IMR-90 (cell line): ENCODE results near the gene FBXW5. TPM values are rescaled to one million over a fixed set of nuclear protein-coding genes. Genes with fewer than 3 reads are reported as not detected.

Experiments used
- ATAC-seq: fragments of 200-7000 bp; cut with Tn5 transposase; 2 replicates; pipeline ENCODE4 v1.9.1; 2020; ENCODE audit warnings: low read depth, mild to moderate bottlenecking, moderate library complexity
- BruUV-seq: library from RNA; stranded (reverse); fragments of 400-500 nt; replicated peaks from 2 replicates; lab custom pipeline; 2021; lab: Mats Ljungman, UMichigan
- CTCF ChIA-PET: fragments of 300-600 bp; formaldehyde crosslinking; extraction: SDS; loops from one replicate; lab custom pipeline; 2021; ENCODE audit warnings: antibody characterized with exemption; lab: Yijun Ruan, JAX
- POLR2A ChIA-PET: fragments of 300-600 bp; sonication (Branson Sonifier 250); formaldehyde crosslinking; loops from one replicate; lab custom pipeline; 2022; ENCODE audit warnings: antibody characterized with exemption; ENCODE audit not compliant: unreplicated experiment; lab: Charles Lee
- DNase-seq: peaks from one replicate; pipeline ENCODE4 v3.0.0; 2013
- H2AFZ ChIP-seq: replicated peaks from 2 replicates; pipeline ENCODE3; 2013; ENCODE audit warnings: low read length, mild to moderate bottlenecking; ENCODE audit not compliant: poor library complexity
- H2AK5ac ChIP-seq: 2 replicates; pipeline ENCODE4 v1.6.1; 2013; ENCODE audit warnings: low read depth, low read length, inconsistent platforms
- H2AK9ac ChIP-seq: replicated peaks from 2 replicates; pipeline ENCODE3; 2013; ENCODE audit warnings: mild to moderate bottlenecking, low read depth, low read length, moderate library complexity; ENCODE audit not compliant: poor library complexity
- H2BK120ac ChIP-seq: 2 replicates; pipeline ENCODE4 v1.6.1; 2013; ENCODE audit warnings: low read depth, low read length, inconsistent platforms
- H2BK15ac ChIP-seq: 3 replicates; pipeline ENCODE4 v1.6.1; 2013; ENCODE audit warnings: low read depth, low read length, inconsistent platforms
- H2BK20ac ChIP-seq: 2 replicates; pipeline ENCODE4 v1.6.1; 2013; ENCODE audit warnings: low read depth, mild to moderate bottlenecking, inconsistent platforms, low read length, moderate library complexity
- H2BK5ac ChIP-seq: 2 replicates; pipeline ENCODE4 v1.6.1; 2013; ENCODE audit warnings: mild to moderate bottlenecking, low read depth, low read length, inconsistent platforms; ENCODE audit not compliant: poor library complexity, severe bottlenecking
- H3K14ac ChIP-seq: replicated peaks from 2 replicates; pipeline ENCODE4 v1.6.1; 2013; ENCODE audit warnings: low read depth, low read length, inconsistent platforms
- H3K18ac ChIP-seq: 2 replicates; pipeline ENCODE4 v1.6.1; 2013; ENCODE audit warnings: low read depth, low read length, control low read depth
- H3K23ac ChIP-seq: 2 replicates; pipeline ENCODE4 v1.6.1; 2013; ENCODE audit warnings: low read depth, low read length, inconsistent platforms
- H3K27ac ChIP-seq: 2 replicates; pipeline ENCODE4 v1.5.1; 2013; ENCODE audit warnings: mild to moderate bottlenecking, control low read depth, low read length; ENCODE audit not compliant: insufficient read depth
- H3K27me3 ChIP-seq: 2 replicates; pipeline ENCODE4 v1.6.1; 2013; ENCODE audit warnings: low read length; ENCODE audit not compliant: control insufficient read depth, insufficient read depth
- H3K36me3 ChIP-seq: 2 replicates; pipeline ENCODE4 v1.6.1; 2013; ENCODE audit warnings: low read length, mixed read lengths; ENCODE audit not compliant: control insufficient read depth, insufficient read depth
- H3K4ac ChIP-seq: 2 replicates; pipeline ENCODE4 v1.6.1; 2013; ENCODE audit warnings: low read depth, low read length, inconsistent platforms
- H3K4me1 ChIP-seq: 2 replicates; pipeline ENCODE4 v1.6.1; 2013; ENCODE audit warnings: low read length, mixed read lengths; ENCODE audit not compliant: control insufficient read depth, insufficient read depth
- H3K4me2 ChIP-seq: 2 replicates; pipeline ENCODE4 v1.6.1; 2013; ENCODE audit warnings: low read depth, mild to moderate bottlenecking, control low read depth, low read length, moderate library complexity
- H3K4me3 ChIP-seq: 2 replicates; pipeline ENCODE4 v1.5.1; 2013; ENCODE audit warnings: low read depth, mild to moderate bottlenecking, control low read depth, low read length, moderate library complexity; ENCODE audit not compliant: insufficient read depth
- H3K56ac ChIP-seq: 2 replicates; pipeline ENCODE4 v1.6.1; 2013; ENCODE audit warnings: low read length, inconsistent platforms; ENCODE audit not compliant: insufficient read depth; ENCODE audit errors: extremely low read depth
- H3K79me1 ChIP-seq, 2 experiments: 2 replicates each; pipeline ENCODE4 v1.6.1; 2013; ENCODE audit warnings: low read length in 2 of 2, inconsistent platforms in 1 of 2, low read depth in 1 of 2
- H3K9ac ChIP-seq: 2 replicates; pipeline ENCODE4 v1.6.1; 2013; ENCODE audit warnings: low read depth, low read length, control low read depth
- H3K9me1 ChIP-seq: 2 replicates; pipeline ENCODE4 v1.6.1; 2013; ENCODE audit warnings: low read length, inconsistent platforms; ENCODE audit not compliant: insufficient read depth
- H3K9me3 ChIP-seq: 2 replicates; pipeline ENCODE4 v1.6.1; 2013; ENCODE audit warnings: low read length; ENCODE audit not compliant: control insufficient read depth, insufficient read depth
- H4K20me1 ChIP-seq: 2 replicates; pipeline ENCODE4 v1.6.1; 2013; ENCODE audit warnings: low read length, inconsistent platforms; ENCODE audit not compliant: insufficient read depth
- H4K5ac ChIP-seq: 2 replicates; pipeline ENCODE4 v1.6.1; 2013; ENCODE audit warnings: mild to moderate bottlenecking, low read depth, low read length, control low read depth
- H4K8ac ChIP-seq, 2 experiments: 2 replicates each; pipeline ENCODE4 v1.6.1; 2013; ENCODE audit warnings: low read depth in 2 of 2, low read length in 2 of 2, control low read depth in 1 of 2, inconsistent platforms in 1 of 2
- H4K91ac ChIP-seq: 2 replicates; pipeline ENCODE4 v1.6.1; 2013; ENCODE audit warnings: low read depth, low read length, inconsistent platforms; ENCODE audit not compliant: insufficient read depth
- BHLHE40 ChIP-seq: fragments of 150-350 bp; IDR thresholded peaks from 2 replicates; pipeline ENCODE4 v1.6.1; 2016; ENCODE audit warnings: mild to moderate bottlenecking, low read depth, low read length
- CEBPB ChIP-seq: IDR thresholded peaks from 2 replicates; pipeline ENCODE4 v1.6.1; 2012; ENCODE audit warnings: low read depth, low read length, improper control_type of control experiment
- CHD1 ChIP-seq: IDR thresholded peaks from 2 replicates; pipeline ENCODE4 v1.6.1; 2012; ENCODE audit warnings: low read depth, low read length, improper control_type of control experiment
- FOS ChIP-seq: fragments of 150-350 bp; IDR thresholded peaks from 2 replicates; pipeline ENCODE4 v1.6.1; 2016; ENCODE audit warnings: low read depth, low read length
- MAFK ChIP-seq: IDR thresholded peaks from 2 replicates; pipeline ENCODE4 v1.6.1; 2012; ENCODE audit warnings: low read depth, low read length, improper control_type of control experiment
- MXI1 ChIP-seq: IDR thresholded peaks from 2 replicates; pipeline ENCODE4 v1.6.1; 2012; ENCODE audit warnings: low read depth, mild to moderate bottlenecking, low read length, moderate library complexity, borderline replicate concordance
- NFE2L2 ChIP-seq: fragments of 150-350 bp; IDR thresholded peaks from 2 replicates; pipeline ENCODE4 v1.6.1; 2016; ENCODE audit warnings: low read depth, mild to moderate bottlenecking, low read length
- POLR2A ChIP-seq: IDR thresholded peaks from 2 replicates; pipeline ENCODE4 v1.6.1; 2012; ENCODE audit warnings: mild to moderate bottlenecking, low read depth, low read length
- RAD21 ChIP-seq: IDR thresholded peaks from 2 replicates; pipeline ENCODE4 v1.6.1; 2012; ENCODE audit warnings: low read length, improper control_type of control experiment
- RCOR1 ChIP-seq: IDR thresholded peaks from 2 replicates; pipeline ENCODE4 v1.6.1; 2012; ENCODE audit warnings: mild to moderate bottlenecking, low read length, improper control_type of control experiment; ENCODE audit not compliant: insufficient replicate concordance
- RFX5 ChIP-seq: IDR thresholded peaks from 2 replicates; pipeline ENCODE4 v1.8.0; 2012; ENCODE audit warnings: low read depth, mild to moderate bottlenecking, low read length, moderate library complexity
- SMC3 ChIP-seq: fragments of 150-350 bp; IDR thresholded peaks from 2 replicates; pipeline ENCODE4 v1.6.1; 2016; ENCODE audit warnings: low read depth, mild to moderate bottlenecking, antibody characterized with exemption, low read length, moderate library complexity
- WGBS, 2 experiments: methylation state at CpG; one replicate each; pipeline versions ENCODE4 v1.1.5 to v1.1.7; 2013; ENCODE audit warnings: missing lambda C conversion rate in 2 of 2; ENCODE audit not compliant: insufficient read length in 1 of 2; ENCODE audit errors: extremely low coverage in 2 of 2; 5-methylcytosine and 5-hydroxymethylcytosine counted together
- dilution Hi-C: fragments of 300-500 bp; cut with HindIII; formaldehyde crosslinking; loops from one replicate; pipeline ENCODE4 v1.14.3; 2018; ENCODE audit warnings: low sequenced_read_pairs; ENCODE audit not compliant: unreplicated experiment
- in situ Hi-C: fragments of 300-500 bp; cut with MboI; formaldehyde crosslinking; loops from 3 replicates; pipeline ENCODE4 v1.14.3; 2019; ENCODE audit warnings: low sequenced_read_pairs, inconsistent platforms, mixed read lengths
- intact Hi-C: fragments of 100-400 bp; cut with micrococcal nuclease; formaldehyde crosslinking; loops from 2 replicates; pipeline ENCODE4 v1.10.0; 2022
- polyA plus RNA-seq, 3 experiments: library from polyadenylated mRNA; depleted of rRNA; stranded (reverse); fragments of >200 nt; gene quantifications; 2 replicates each; pipeline ENCODE4 v1.2.3, GENCODE V29; 2012; ENCODE audit warnings: low replicate concordance in 1 of 3
- total RNA-seq: library from RNA; depleted of rRNA; stranded (reverse); fragments of >200 nt; gene quantifications from 2 replicates; pipeline ENCODE4 v1.2.3, GENCODE V29; 2012
- TF ChIP-seq, protein P1 (sequence below): fragments of 150-350 bp; IDR thresholded peaks from 2 replicates; pipeline ENCODE4 v1.6.1; 2016; ENCODE audit warnings: low read depth, mild to moderate bottlenecking, low read length, moderate library complexity, borderline replicate concordance

The FBXW5 gene
- total and polyA plus RNA-seq, 2 of the 4 experiments (the other 2 are of a cell fraction): 65.1 to 80.2 TPM

DNA sequence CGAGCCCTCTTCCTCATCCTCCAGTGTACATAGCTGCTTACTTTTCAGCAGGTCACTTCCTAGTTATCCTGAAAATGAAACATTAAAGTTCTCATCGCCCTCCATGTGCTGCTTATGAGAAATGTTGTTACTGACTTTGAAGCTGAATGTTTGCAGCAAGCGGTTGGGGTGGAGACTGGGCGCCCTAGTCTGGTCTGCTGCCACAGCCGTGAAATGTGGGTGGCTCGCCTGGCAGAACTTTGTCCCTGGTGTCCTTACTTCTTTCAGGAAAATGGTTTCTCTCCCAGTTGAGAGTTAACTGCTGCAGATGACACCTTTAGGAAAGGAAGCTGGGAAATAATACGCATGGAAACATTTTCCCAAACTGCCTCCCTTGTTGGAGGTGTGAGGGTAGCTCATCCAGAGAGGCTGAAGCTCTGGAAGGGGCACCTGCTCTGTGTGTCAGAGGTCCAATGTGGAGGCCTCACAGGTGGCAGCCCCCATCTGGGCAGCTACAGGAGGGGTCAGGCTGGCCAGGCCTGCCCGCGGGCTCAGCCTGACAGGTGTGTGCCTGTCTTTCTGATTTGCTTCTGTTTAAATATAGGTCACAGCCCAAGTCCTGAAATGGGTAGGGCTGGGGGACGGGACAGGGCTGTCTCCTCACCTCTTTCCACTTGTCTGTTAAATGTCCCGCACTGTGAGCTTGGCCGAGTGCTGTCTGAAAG is 34.2 kb downstream of the FBXW5 start:
- Histone ChIP-seq H3K4ac (no peak overlapping the region), H3K27ac (no peak overlapping the region), H4K5ac (no peak overlapping the region), H4K91ac (no peak overlapping the region), H2BK20ac (no peak overlapping the region), H4K8ac (no peak overlapping the region), H4K20me1 (no peaks in the 10 kb centered on the region), H3K79me1 (peaks cover 5 to 14% of the 10 kb centered on the region in 2 experiments; a peak in 1 of 4 replicates), H3K4me3 (no peak overlapping the region), H3K4me1 (no peaks in the 10 kb centered on the region), H3K4me2 (no peak overlapping the region), H3K9me3 (no peaks in the 10 kb centered on the region), H2BK5ac (no peak overlapping the region), H3K27me3 (no peaks in the 10 kb centered on the region), H2BK15ac (no peak overlapping the region), H2AFZ (no peak overlapping the region), H3K36me3 (peaks cover 30% of the 10 kb centered on the region), H2BK120ac (no peak overlapping the region), H3K9ac (no peak overlapping the region), H3K14ac (no peak overlapping the region), H2AK9ac (peak overlapping the region; percentile 40), H3K23ac (no peak overlapping the region), H3K18ac (no peak overlapping the region), H3K56ac (no peak overlapping the region), H3K9me1 (no peaks in the 10 kb centered on the region), H2AK5ac (no peak overlapping the region)
- ATAC-seq (no peak), DNase-seq (no peak)
- CTCF ChIA-PET: no interaction called here
- 100% methylated on average over 2 of the region's 12 CpGs; no CpG with 5 or more reads in 1 of the 2 experiments for WGBS, 2 experiments
- dilution Hi-C loops (no loop called here), intact Hi-C loops (no loop called here), in situ Hi-C loops (no loop called here)
- POLR2A ChIA-PET: no interaction called here
- no TSS peak for BruUV-seq
- no peak for TF ChIP-seq NFE2L2
- TF ChIP-seq BHLHE40: no peak
- TF ChIP-seq CHD1: no peak
- TF ChIP-seq RFX5: no peak
- no peak for TF ChIP-seq RAD21
- TF ChIP-seq, protein P1, sequence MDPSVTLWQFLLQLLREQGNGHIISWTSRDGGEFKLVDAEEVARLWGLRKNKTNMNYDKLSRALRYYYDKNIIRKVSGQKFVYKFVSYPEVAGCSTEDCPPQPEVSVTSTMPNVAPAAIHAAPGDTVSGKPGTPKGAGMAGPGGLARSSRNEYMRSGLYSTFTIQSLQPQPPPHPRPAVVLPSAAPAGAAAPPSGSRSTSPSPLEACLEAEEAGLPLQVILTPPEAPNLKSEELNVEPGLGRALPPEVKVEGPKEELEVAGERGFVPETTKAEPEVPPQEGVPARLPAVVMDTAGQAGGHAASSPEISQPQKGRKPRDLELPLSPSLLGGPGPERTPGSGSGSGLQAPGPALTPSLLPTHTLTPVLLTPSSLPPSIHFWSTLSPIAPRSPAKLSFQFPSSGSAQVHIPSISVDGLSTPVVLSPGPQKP: no peak
- TF ChIP-seq MXI1: no peak
- no peak for TF ChIP-seq RCOR1
- no peak for TF ChIP-seq FOS
- no peak for TF ChIP-seq MAFK
- no peak for TF ChIP-seq POLR2A
- TF ChIP-seq CEBPB: no peak
- no peak for TF ChIP-seq SMC3
